Ovary (tissue), 9 donors: ENCODE results near the gene KCNJ1. TPM values are rescaled to one million over a fixed set of nuclear protein-coding genes. Genes with fewer than 3 reads are reported as not detected.

Experiments
- DNase-seq, 5 donors: peaks; one replicate each; pipeline ENCODE4 v3.0.0-alpha.2; 2019 to 2020
- H3K27ac ChIP-seq, 2 donors: fragments of 200-600 bp; one replicate each; pipeline versions ENCODE4 v1.5.1 to v1.8.0; 2019 to 2022
- H3K27me3 ChIP-seq: fragments of 200-600 bp; one replicate; pipeline ENCODE4 v1.8.0; 2022
- H3K36me3 ChIP-seq: fragments of 200-600 bp; sonication (generic); one replicate; pipeline ENCODE4 v1.5.1; 2019
- H3K4me1 ChIP-seq: one replicate; pipeline ENCODE4 v1.8.1; 2013; ENCODE audit warnings: mild to moderate bottlenecking, moderate library complexity; ENCODE audit not compliant: insufficient read depth
- H3K4me3 ChIP-seq: fragments of 200-600 bp; sonication (generic); one replicate; pipeline ENCODE4 v1.5.1; 2017
- H3K9me3 ChIP-seq, 2 donors: fragments of 200-600 bp in 1 of 2; sonication (generic) in 1 of 2; one replicate each; pipeline versions ENCODE4 v1.5.1 to v1.8.1; 2013 to 2019; ENCODE audit warnings: mild to moderate bottlenecking in 1 of 2, moderate library complexity in 1 of 2
- EP300 ChIP-seq: sonication (generic); formaldehyde crosslinking; IDR thresholded peaks from one replicate; pipeline ENCODE4 v1.6.1; 2017; ENCODE audit warnings: antibody characterized with exemption
- POLR2A ChIP-seq: fragments of 450-650 bp; IDR thresholded peaks from one replicate; pipeline ENCODE4 v1.6.1; 2017; ENCODE audit warnings: antibody characterized with exemption, mild to moderate bottlenecking, moderate library complexity
- WGBS, 3 donors: extraction: QIAGEN DNeasy Blood & Tissue Kit in 1 of 3; methylation state at CpG; one replicate each; pipeline versions ENCODE4 v1.1.5 to v1.1.7; 2013 to 2017; 5-methylcytosine and 5-hydroxymethylcytosine counted together
- intact Hi-C, 4 donors: fragments of 100-400 bp; cut with DNase I; formaldehyde crosslinking; loops; one replicate each; pipeline versions ENCODE4 v1.11.0 to v1.15.1; 2022 to 2023
- polyA plus RNA-seq, 2 donors: library from polyadenylated mRNA; stranded (reverse); fragments of 200-250 nt in 1 of 2; fragments of 350-450 nt in 1 of 2; fragmentation: Illumina TruSeq in 1 of 2; extraction: RNeasy Lipid Tissue Mini Kit (QIAGEN cat#74804) in 1 of 2; gene quantifications; one replicate each; pipeline ENCODE4 v1.2.3, GENCODE V29; 2013 to 2014
- total RNA-seq, 7 donors: library from RNA; depleted of rRNA in 2 of 7; stranded (reverse); fragments of >200 nt in 2 of 7; fragmentation: NEBNext Ultra II Directional in 3 of 7; extraction: Animal tissue kit (Norgen Biotek cat#: 25700) in 3 of 7; gene quantifications; one replicate each; pipeline versions ENCODE4 v1.1.0 to v1.2.4, GENCODE V29; 2016 to 2023
- TF ChIP-seq, protein P1 (sequence below), 3 donors: fragments of 450-650 bp in 2 of 3; fragments of 200-600 bp in 1 of 3; IDR thresholded peaks; one replicate each; pipeline versions ENCODE4 v1.5.1 to v1.8.0; 2016 to 2022; ENCODE audit warnings: antibody characterized with exemption in 3 of 3, mild to moderate bottlenecking in 1 of 3
- donor health status: DM: no; HTN: no; CAD: no; lungs with moderate emphysema.
- donor health status: DM: no; HTN: no; CAD: no.
- donor health status: Bipolar disorder and iron deficiency.
- donor health status: DM: yes; HTN: yes; CAD: no.
- donor health status: DM: no; HTN: no; CAD: no.
- donor health status: DM: yes; HTN: yes; CAD: no.

Gene KCNJ1
- total and polyA plus RNA-seq, 9 donors, result 0.48 TPM; not detected in 8

DNA sequence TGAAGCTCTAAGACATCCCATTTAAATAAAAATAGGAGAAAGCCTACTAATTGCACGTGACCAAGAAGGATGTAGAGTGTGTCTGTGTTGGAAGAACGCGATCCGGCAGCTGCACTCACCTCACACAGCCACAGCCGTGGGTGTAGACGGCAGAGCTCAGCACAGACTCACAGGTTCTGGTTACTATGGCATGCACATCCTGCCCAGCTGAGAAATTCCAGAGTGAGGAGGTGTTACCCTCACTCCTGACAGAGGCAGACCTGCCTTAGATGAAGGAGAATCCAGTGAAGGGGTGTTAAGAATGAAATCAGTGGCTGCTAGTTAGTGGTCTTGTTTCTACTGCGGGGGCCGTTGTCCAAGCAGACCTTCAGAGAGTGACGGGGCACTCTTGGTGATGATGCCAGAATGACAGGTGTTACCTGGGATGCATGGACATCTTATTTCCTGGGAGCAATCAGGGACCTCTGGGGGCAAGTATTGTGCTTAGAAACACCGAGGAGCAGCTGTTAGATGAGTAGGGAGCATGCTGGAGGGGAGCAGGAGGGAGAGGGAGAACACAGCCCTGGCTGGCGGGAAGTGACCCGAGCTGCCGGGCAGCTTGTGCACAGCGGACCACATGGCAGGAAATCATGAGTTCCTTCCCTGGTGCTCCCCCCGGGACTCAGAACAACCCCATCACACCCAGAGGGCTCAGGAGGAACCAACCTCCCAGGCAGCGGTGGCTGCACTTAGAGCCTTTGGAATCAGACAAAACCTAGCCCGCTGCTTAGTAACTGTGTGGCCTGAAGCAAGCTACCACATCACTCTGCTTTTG, 36.4 kb upstream of the KCNJ1 start:
- WGBS, 3 donors, result 75 to 83% (median 79%) methylated on average over 17 of the region's 17 CpGs
- no peaks in the 10 kb centered on the region for H3K9me3 ChIP-seq
- TF ChIP-seq, protein P1, sequence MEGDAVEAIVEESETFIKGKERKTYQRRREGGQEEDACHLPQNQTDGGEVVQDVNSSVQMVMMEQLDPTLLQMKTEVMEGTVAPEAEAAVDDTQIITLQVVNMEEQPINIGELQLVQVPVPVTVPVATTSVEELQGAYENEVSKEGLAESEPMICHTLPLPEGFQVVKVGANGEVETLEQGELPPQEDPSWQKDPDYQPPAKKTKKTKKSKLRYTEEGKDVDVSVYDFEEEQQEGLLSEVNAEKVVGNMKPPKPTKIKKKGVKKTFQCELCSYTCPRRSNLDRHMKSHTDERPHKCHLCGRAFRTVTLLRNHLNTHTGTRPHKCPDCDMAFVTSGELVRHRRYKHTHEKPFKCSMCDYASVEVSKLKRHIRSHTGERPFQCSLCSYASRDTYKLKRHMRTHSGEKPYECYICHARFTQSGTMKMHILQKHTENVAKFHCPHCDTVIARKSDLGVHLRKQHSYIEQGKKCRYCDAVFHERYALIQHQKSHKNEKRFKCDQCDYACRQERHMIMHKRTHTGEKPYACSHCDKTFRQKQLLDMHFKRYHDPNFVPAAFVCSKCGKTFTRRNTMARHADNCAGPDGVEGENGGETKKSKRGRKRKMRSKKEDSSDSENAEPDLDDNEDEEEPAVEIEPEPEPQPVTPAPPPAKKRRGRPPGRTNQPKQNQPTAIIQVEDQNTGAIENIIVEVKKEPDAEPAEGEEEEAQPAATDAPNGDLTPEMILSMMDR (IDR thresholded peaks at IDR 0.05), result no peak
- no peaks in the 10 kb centered on the region for H3K36me3 ChIP-seq
- H3K27ac ChIP-seq, result no peak overlapping the region
- H3K4me1 ChIP-seq, result peaks cover 2% of the 10 kb centered on the region
- DNase-seq, result no peak
- H3K27me3 ChIP-seq, result no peaks in the 10 kb centered on the region
- intact Hi-C loops, result no loop called here
- H3K4me3 ChIP-seq, result no peak overlapping the region

DNA sequence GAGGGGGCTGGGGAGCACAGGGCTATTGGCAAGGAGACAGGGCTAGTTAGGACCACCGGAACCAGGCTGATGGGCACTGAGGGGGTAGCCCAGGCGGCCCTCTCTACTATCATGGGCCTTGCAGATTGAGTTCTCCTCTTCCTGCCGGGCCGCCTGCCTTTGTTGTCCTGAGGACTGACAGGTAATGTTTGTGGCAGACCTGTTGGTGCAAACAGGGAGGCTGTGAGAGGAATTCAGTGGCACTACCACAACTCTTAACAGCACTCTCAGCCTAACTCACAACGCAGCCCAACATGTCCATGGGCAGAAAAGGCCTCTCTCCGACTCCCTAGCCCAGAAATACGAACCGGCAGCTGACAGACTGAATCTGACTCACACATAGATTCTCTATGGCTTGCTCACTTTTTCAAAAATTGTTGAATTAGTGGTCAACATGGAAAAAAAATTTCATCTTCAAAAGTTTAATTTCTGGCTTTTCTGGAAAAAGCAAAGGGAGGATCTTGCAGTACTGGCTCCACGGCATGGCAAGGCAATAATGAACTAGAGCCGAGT, 35.5 kb upstream of the KCNJ1 start:
- H3K4me1 ChIP-seq, result no peaks in the 10 kb centered on the region
- 87 to 93% (median 91%) methylated on average over 10 of the region's 10 CpGs for WGBS, 3 donors
- no peak overlapping the region for H3K27ac ChIP-seq
- DNase-seq, result no peak
- no peak for TF ChIP-seq EP300
- TF ChIP-seq, protein P1 (IDR thresholded peaks at IDR 0.05), result no peak
- TF ChIP-seq POLR2A, result no peak
- H3K4me3 ChIP-seq, result no peak overlapping the region
- intact Hi-C loops, result no loop called here
- H3K27me3 ChIP-seq, result no peaks in the 10 kb centered on the region
- no peaks in the 10 kb centered on the region for H3K36me3 ChIP-seq
- no peaks in the 10 kb centered on the region for H3K9me3 ChIP-seq

DNA sequence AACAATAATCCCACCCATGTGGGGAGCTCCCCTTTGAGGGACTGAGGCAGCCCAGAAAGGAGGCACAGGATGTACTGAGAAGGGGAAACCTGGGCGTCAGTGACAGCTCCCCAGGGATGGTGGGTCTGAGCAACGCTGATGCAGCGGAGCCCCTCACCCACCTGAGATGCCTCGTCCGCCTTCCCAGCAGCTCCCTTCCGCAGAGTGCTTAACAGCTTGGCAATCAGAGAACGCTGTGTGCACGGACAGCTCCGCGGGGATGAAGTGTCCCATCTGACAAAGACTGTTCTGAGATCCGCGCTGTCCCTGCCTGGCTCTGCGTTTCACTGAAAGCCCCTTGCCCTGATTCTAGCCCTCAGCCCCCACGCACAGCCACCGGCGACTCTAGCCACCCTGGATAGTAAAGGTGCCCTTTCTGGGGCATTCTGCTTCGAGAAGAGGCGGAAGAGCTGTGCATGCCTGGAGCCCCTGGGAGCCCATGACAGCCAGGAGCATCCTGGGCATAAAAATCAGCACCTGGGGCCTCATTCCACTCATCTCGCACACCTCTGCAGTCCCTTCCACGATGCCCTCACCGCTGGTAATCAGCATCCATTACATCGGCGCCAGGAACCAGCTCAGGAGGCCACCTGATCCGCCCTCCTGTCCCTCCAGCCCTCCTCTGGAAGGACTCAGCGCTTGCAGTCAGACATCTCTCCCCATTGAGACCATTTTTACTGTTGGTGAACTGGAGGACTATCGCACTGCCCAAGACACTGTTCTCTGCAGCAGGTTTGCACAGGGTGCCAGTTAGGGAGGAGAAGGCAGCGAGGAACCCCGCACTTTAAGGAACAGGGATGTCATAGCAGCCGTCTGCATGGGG, 34.8 kb upstream of the KCNJ1 start:
- Histone ChIP-seq H3K36me3 (no peaks in the 10 kb centered on the region), H3K4me3 (no peak overlapping the region), H3K27ac (no peak overlapping the region), H3K9me3 (no peaks in the 10 kb centered on the region), H3K4me1 (no peaks in the 10 kb centered on the region), H3K27me3 (no peaks in the 10 kb centered on the region)
- intact Hi-C loops, result no loop called here
- 79 to 88% (median 86%) methylated on average over 29 of the region's 29 CpGs for WGBS, 3 donors
- DNase-seq, result no peak
- TF ChIP-seq, protein P1 (IDR thresholded peaks at IDR 0.05), result no peak
- no peak for TF ChIP-seq EP300
- no peak for TF ChIP-seq POLR2A

DNA sequence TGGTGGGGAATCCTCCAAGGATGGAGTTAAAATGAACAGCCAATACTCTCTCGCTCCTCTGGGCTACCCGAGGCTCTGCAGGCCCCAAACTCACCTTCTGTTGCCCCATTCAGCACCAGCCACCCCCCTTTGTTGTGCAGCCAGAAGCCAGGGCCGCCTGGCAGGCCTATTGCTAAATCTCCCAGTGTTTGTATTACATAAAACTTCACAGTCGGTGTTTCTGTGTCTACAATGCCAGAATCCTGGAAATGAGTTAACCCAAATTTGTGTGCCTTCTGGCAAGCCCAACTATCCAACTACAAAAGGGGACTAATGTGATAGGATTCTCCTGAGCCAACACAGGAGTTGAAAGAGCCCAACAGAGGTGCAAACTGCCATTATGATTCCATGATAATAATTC, 33.4 kb upstream of the KCNJ1 start:
- no peaks in the 10 kb centered on the region for H3K4me1 ChIP-seq
- DNase-seq, result no peak
- no peaks in the 10 kb centered on the region for H3K36me3 ChIP-seq
- no peaks in the 10 kb centered on the region for H3K9me3 ChIP-seq
- TF ChIP-seq EP300 (no peak), POLR2A (no peak)
- TF ChIP-seq, protein P1 (IDR thresholded peaks at IDR 0.05), result no peak
- no peaks in the 10 kb centered on the region for H3K27me3 ChIP-seq
- H3K4me3 ChIP-seq, result no peak overlapping the region
- 60 to 67% (median 65%) methylated on average over 4 of the region's 4 CpGs for WGBS, 3 donors
- intact Hi-C loops, result no loop called here
- H3K27ac ChIP-seq, result no peak overlapping the region
